Thyroid gland (tissue), 4 donors: ENCODE results near the gene GYPC. TPM values are rescaled to one million over a fixed set of nuclear protein-coding genes. Genes with fewer than 3 reads are reported as not detected.

Source experiments
- DNase-seq, 2 donors: peaks; one replicate each; pipeline ENCODE4 v3.0.0-alpha.2; 2019
- H3K27ac ChIP-seq, 3 donors: fragments of 200-600 bp; sonication (generic); 1 replicate in 2 of 3; 2 replicates in 1 of 3; pipeline ENCODE4 v1.5.1; 2016 to 2019; ENCODE audit warnings: mild to moderate bottlenecking in 1 of 3, moderate library complexity in 1 of 3
- H3K27me3 ChIP-seq: fragments of 200-600 bp; sonication (generic); one replicate; pipeline ENCODE4 v1.5.1; 2019
- H3K36me3 ChIP-seq, 2 donors: fragments of 200-600 bp; sonication (generic); one replicate each; pipeline ENCODE4 v1.5.1; 2016 to 2019
- H3K4me1 ChIP-seq, 2 donors: fragments of 200-600 bp; sonication (generic); one replicate each; pipeline ENCODE4 v1.5.1; 2017 to 2019
- H3K4me3 ChIP-seq, 3 donors: fragments of 200-600 bp; sonication (generic); replicated peaks in 1 of 3; 1 replicate in 2 of 3; 2 replicates in 1 of 3; pipeline ENCODE4 v1.5.1; 2016; ENCODE audit warnings: mild to moderate bottlenecking in 1 of 3
- H3K9me3 ChIP-seq: fragments of 200-600 bp; sonication (generic); one replicate; pipeline ENCODE4 v1.5.1; 2017
- CTCF ChIP-seq, 6 experiments: fragments of 200-600 bp in 3 of 6; fragments of 450-650 bp in 3 of 6; sonication (generic) in 3 of 6; IDR thresholded peaks; one replicate each; pipeline ENCODE4 v1.5.1; 2016 to 2019; ENCODE audit warnings: antibody characterized with exemption in 6 of 6, mild to moderate bottlenecking in 2 of 6, inconsistent platforms in 1 of 6, moderate library complexity in 1 of 6
- POLR2A ChIP-seq, 2 donors: fragments of 450-650 bp; IDR thresholded peaks; one replicate each; pipeline ENCODE4 v1.6.1; 2017; ENCODE audit warnings: antibody characterized with exemption in 2 of 2, mild to moderate bottlenecking in 2 of 2, moderate library complexity in 1 of 2
- WGBS, 2 donors: methylation state at CpG; one replicate each; pipeline ENCODE4 v1.1.5; 2017; 5-methylcytosine and 5-hydroxymethylcytosine counted together
- intact Hi-C: fragments of 100-400 bp; cut with DNase I; formaldehyde crosslinking; loops from one replicate; pipeline ENCODE4 v1.15.1; 2023
- total RNA-seq, 4 donors: library from RNA; depleted of rRNA; stranded (reverse); fragments of >200 nt; gene quantifications; one replicate each; pipeline ENCODE4 v1.2.3, GENCODE V29; 2016

The GYPC gene
- total RNA-seq, 4 donors from 2014 or later: 17.1 to 83.6 (median 42.5) TPM

DNA sequence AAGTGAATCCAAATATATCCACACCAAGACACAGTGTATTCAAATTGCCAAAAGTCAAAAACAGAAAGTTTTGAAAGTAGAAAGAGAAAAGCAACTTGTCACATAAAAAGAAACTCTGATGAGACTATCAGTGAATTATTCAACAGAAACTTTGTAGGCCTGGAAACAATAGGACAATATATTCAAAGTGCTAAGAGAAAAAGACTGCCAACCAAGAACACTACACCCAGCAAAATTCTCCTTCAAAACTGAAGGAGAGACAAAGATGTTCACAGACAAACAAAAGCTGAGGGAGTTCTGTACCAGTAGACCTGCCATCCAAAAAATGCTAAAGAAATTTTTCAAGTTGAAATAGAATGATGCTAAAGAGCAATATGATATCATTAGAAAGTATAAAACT, 69.6 kb downstream of the GYPC start:
- no peak for TF ChIP-seq CTCF (IDR thresholded peaks at IDR 0.05)
- no peak for TF ChIP-seq POLR2A (IDR thresholded peaks at IDR 0.05)

GRCh38 chr2:126729896-126730295, 73.9 kb downstream of the GYPC start:
- H3K36me3 ChIP-seq: no peaks in the 10 kb centered on the region
- no peaks in the 10 kb centered on the region for H3K9me3 ChIP-seq
- TF ChIP-seq POLR2A (IDR thresholded peaks at IDR 0.05) (no peak), CTCF (IDR thresholded peaks at IDR 0.05) (no peak)
- H3K27ac ChIP-seq: no peak overlapping the region
- H3K4me3 ChIP-seq: no peak overlapping the region
- no peaks in the 10 kb centered on the region for H3K27me3 ChIP-seq
- no peaks in the 10 kb centered on the region for H3K4me1 ChIP-seq
- intact Hi-C loops: no loop called here
- DNase-seq: no peak
- 72 to 94% methylated on average over 3 to 4 of the region's 4 CpGs for WGBS, 2 donors

More for the DNA sequence above, 69.6 kb downstream of the GYPC start:
- no peaks in the 10 kb centered on the region for H3K4me1 ChIP-seq
- H3K27me3 ChIP-seq: no peaks in the 10 kb centered on the region
- no peaks in the 10 kb centered on the region for H3K9me3 ChIP-seq
- H3K4me3 ChIP-seq: no peak overlapping the region
- no peaks in the 10 kb centered on the region for H3K36me3 ChIP-seq
- no peak for DNase-seq
- no peak overlapping the region for H3K27ac ChIP-seq
- intact Hi-C loops: no loop called here

GRCh38 chr2:126730655-126731054, 74.7 kb downstream of the GYPC start:
- no peaks in the 10 kb centered on the region for H3K36me3 ChIP-seq
- DNase-seq: no peak
- no peaks in the 10 kb centered on the region for H3K27me3 ChIP-seq
- no peak overlapping the region for H3K27ac ChIP-seq
- intact Hi-C loops: no loop called here
- TF ChIP-seq POLR2A (IDR thresholded peaks at IDR 0.05): no peak
- no peak for TF ChIP-seq CTCF (IDR thresholded peaks at IDR 0.05)
- no peaks in the 10 kb centered on the region for H3K4me1 ChIP-seq
- no peak overlapping the region for H3K4me3 ChIP-seq
- WGBS, 2 donors: 81 to 86% methylated on average over 5 of the region's 5 CpGs
- no peaks in the 10 kb centered on the region for H3K9me3 ChIP-seq

- 84 to 88% methylated on average over 5 of the region's 5 CpGs for WGBS, 2 donors
- Histone ChIP-seq H3K36me3 (no peaks in the 10 kb centered on the region), H3K27ac (no peak overlapping the region), H3K27me3 (no peaks in the 10 kb centered on the region), H3K4me3 (no peak overlapping the region), H3K4me1 (no peaks in the 10 kb centered on the region), H3K9me3 (no peaks in the 10 kb centered on the region)
- DNase-seq: no peak
- intact Hi-C loops: no loop called here
- TF ChIP-seq CTCF (IDR thresholded peaks at IDR 0.05): no peak
- no peak for TF ChIP-seq POLR2A (IDR thresholded peaks at IDR 0.05)
These were observed 75.4 kb downstream of the GYPC start for GRCh38 chr2:126731353-126731752.

- Histone ChIP-seq H3K4me1 (no peaks in the 10 kb centered on the region), H3K9me3 (no peaks in the 10 kb centered on the region), H3K4me3 (no peak overlapping the region), H3K27ac (no peak overlapping the region), H3K36me3 (no peaks in the 10 kb centered on the region), H3K27me3 (no peaks in the 10 kb centered on the region)
- WGBS, 2 donors: 73 to 76% methylated on average over 7 of the region's 7 CpGs
- no peak for DNase-seq
- TF ChIP-seq POLR2A (IDR thresholded peaks at IDR 0.05) (no peak), CTCF (IDR thresholded peaks at IDR 0.05) (no peak)
- intact Hi-C loops: no loop called here
These were observed 76.8 kb downstream of the GYPC start for GRCh38 chr2:126732682-126733245.
